GM19463 (cell line): ENCODE measurements around the gene PCBP3.
"Not testable (repeated sequence)": the region's sequence is repeated elsewhere in the genome, so short reads cannot be mapped to it uniquely, and the experiment has no call there.

Experiments used
- ATAC-seq: cut with Tn5 transposase; IDR thresholded peaks from one replicate; pipeline ENCODE4 v1.9.1; 2021; ENCODE audit warnings: mild to moderate bottlenecking, moderate library complexity; ENCODE audit not compliant: unreplicated experiment

PCBP3 gene

DNA sequence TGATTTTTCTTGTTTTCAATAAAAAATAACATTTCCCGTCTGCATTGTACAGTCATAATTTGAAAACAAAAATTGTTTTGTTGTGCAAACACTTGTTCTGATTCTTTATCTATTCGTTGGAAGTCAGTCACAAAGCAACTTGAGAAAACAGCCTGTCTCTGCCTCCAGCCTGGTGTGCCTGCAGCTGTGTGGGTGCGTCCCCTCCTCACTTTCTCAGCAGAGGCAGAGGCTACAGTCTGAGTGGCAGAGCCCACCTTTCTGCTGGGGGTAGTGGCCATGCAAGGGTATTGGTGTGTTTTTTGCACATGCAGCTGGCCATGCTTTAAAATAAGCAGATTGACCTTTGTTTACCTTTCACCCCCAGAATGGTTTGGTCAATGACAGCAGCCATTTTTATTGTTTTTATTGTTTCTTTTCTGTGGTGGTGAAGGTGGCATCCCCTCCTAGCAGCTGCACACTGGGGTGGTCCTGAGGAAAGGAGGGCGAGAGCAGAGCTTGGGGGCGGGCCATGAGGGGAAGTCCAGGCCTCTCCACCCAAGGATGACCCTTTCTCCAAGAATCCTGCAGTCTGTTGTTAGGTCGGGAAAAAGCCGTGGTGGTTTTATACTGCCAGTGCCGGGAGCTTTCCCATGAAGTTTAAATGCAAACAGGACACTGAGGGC, 159.6 kb downstream of the PCBP3 start:
- ATAC-seq: no peak

DNA sequence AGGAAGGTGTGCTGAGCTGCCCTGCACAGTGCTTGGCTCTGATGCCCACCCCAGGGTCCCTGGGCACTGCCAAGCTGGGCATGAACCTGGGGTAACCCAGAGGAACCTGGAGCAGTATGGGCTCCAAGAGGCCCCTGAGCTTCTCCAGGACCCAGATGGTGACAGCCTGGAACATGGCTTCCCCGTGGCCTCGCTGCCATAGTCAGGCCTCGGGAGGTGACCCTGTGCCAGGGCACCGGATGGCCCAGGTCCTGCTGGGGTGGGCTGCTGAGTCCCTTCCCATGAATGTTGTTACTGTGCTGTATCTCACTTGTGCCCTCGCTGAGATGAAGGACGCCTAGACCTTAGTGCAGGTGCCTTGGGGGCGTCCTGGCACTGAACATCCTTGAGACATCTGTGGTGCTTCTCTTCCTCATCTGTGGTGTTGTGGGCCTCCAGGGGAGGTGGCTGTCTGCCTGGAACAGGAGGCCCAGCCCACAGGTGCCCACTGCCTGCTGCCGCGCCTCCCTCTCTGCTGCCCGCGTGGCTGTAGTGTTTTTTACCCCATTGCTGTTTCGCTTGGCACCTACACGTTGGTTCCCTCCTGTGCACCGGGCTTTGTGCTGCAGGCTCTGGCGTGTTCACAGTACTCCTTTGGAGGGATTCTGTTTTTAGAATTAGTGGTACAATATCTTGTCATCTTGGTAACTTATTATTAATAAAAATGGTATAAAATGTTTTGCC, 160.3 kb downstream of the PCBP3 start:
- ATAC-seq: no peak

DNA sequence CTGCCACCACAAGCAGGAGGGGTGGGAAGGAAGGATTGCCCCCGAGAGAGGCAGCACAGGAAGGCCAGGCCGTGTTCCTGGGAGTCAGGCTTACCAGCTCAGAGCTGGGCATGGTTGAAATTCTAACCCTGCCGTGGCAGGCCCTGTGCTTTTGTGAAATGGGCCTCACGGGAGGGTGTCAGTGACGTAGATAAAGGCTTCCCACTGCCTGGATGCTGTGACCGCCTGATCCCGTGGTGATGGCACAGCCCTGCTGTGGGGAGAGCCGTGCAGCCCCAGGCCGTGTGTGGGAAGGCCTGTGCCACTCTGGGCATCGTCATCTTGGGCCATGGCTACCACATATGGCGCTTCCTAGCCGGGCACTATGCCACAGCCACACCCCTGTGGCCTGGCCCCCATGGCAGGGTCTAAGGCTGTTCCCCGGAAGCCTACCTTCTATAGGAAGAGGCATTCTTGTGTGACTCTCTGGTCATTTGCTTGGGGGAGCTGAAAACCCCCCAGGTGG, 161.3 kb downstream of the PCBP3 start:
- no peak for ATAC-seq

DNA sequence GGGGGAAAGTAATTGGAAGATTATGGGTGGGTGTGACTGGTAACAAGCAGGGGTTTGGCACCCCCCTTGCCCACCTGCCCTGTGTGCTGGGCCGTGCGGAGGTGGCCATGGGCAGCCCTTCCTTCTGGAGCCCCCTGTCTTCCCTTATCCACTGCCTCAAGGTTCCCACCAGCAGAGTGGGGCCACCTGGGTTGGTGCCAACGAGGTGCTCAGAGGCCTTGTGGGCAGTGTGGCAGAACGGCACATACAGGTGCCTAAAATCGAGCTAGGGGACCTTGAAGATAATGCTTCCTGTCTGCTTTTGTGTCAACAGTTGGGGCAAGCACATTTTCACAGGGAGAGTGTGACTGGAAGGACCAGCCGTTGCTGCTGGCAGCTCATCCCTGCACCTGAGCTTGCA, 161.8 kb downstream of the PCBP3 start:
- ATAC-seq: no peak

DNA sequence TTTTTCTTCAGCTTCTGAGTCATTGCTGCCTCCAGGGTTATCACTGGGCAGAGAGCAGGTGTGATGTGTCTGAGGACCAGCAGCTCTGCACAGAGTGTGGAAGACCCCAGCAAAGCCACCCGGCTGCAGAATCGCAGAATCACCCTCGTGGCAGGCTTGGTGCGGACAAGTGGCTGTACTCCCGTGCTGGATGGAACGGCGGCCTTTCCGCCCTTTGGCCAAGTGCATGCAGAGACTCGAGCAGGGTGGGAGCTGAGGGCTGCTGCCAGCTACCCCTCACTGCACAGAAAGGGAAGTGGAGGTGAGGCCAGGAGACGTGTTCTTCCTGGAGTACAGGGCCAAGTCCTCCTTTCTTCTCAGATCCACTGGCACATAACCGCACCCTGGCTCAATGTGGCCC, 162.5 kb downstream of the PCBP3 start:
- ATAC-seq: no peak

DNA sequence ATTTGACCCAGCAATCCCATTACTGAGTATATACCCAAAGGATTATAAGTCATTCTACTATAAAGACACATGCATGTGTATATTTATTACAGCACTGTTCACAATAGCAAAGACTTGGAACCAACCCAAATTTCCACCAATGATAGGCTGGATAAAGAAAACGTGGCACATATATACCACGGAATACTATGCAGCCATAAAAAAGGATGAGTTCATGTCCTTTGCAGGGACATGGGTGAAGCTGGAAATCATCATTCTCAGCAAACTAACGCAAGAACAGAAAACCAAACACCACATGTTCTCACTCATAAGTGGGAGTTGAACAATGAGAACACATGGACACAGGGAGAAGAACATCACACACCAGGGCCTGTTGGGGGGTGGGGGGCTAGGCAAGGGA, 165.1 kb downstream of the PCBP3 start:
- ATAC-seq: not testable (repeated sequence)

DNA sequence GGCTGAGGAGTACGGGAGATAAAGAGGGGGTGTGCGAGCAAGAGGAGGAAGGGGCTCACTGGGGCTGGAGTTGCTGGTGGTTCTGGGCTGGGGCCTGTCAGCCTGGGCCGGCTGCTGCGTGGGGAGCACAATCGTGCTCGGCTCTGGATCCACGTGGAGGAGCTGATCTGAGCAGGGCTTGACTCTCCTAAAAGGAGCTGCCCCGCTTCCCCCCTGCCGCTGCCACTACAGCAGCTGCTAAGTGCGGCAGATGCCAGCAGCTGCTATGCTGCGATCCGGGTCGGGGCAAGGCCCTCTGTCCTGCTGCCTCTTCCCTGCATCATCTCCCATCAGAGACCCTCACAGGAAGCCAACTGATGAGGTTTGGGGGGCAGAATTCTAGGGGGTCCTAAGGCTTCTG, 165.9 kb downstream of the PCBP3 start:
- ATAC-seq: no peak

DNA sequence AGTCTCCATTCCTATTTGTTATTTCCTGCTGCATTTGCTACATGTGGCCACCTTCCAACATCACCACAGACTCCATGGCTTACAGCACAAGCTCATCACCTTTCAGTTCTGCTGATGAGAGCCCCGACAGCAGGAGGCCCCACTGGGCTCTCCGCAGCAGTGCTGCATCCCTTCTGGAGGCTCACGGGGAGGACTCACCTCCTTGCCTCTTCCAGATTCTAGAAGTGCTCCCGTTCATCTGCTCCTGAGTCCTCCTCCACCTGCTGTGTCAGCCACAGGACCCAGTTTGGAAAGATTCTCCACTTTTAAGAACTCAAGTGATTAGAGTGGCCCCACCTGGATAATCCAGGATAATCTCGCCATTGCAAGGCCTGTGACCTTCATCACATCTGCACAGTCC, 167.6 kb downstream of the PCBP3 start:
- ATAC-seq: no peak

DNA sequence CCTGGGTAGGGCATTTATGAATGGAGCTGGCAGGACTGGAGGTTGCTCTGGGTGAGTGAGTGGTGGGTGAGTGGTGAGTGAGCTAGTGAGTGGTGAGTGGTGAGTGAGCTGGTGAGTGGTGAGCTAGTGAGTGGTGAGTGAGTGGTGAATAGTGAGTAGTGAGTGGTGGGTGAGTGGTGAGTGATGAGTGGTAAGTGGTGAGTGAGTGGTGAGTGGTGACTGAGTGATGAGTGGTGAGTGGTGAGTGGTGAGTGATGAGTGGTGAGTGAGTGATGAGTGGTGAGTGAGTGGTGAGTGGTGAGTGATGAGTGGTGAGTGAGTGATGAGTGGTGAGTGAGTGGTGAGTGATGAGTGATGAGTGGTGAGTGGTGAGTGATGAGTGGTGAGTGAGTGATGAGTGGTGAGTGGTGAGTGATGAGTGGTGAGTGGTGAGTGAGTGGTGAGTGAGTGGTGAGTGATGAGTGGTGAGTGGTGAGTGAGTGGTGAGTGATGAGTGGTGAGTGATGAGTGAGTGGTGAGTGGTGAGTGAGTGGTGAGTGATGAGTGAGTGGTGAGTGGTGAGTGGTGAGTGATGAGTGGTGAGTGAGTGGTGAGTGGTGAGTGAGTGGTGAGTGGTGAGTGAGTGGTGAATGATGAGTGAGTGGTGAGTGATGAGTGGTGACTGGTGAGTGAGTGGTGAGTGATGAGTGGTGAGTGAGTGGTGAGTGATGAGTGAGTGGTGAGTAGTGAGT, 170.8 kb downstream of the PCBP3 start:
- ATAC-seq: not testable (repeated sequence)

DNA sequence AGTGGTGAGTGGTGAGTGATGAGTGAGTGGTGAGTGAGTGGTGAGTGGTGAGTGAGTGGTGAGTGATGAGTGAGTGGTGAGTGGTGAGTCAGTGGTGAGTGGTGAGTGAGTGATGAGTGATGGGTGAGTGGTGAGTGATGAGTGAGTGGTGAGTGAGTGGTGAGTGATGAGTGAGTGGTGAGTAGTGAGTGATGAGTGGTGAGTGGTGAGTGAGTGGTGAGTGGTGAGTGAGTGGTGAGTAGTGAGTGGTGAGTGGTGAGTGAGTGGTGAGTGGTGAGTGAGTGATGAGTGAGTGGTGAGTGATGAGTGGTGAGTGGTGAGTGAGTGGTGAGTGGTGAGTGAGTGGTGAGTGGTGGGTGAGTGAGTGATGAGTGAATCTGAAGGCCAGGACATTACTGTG, 172.3 kb downstream of the PCBP3 start:
- not testable (repeated sequence) for ATAC-seq

DNA sequence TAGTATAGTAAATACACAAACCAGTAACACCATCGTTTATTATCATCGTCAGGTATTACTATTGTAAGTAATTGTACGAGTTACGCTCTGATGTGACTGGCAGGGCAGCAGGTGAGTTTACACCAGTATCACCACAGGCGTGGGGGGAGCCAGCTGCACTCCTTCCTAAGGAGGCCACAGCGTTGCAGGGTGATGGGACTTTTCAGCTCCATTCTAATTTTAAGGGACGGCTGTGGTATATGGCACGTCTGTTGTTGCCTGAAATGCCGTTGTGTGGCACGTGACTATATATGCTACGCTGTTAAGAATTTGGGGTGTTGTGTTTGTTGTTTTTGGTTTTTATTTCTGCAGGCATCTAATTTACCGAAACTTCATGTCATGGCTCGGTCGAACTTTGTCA, 173.3 kb downstream of the PCBP3 start:
- no peak for ATAC-seq

DNA sequence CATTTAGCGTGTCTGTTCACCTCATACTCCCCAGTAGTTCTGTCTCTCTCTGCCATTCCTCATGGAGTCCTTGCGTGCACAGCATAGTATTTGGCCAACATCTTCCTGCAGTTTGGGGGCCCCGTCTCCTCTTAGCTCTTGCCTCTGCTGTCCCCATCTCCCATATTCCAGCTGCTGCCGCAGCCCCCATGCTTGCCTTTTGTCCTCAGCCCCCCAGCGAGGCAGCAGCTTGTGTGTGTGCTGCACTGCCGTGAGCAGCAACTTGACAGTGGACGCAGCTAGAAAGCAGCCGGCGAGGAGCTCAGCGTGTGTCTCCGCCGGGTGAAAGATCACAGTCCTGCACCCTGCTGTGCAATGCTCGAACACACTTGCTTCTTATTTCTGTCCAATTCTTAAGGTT, 173.8 kb downstream of the PCBP3 start:
- no peak for ATAC-seq

DNA sequence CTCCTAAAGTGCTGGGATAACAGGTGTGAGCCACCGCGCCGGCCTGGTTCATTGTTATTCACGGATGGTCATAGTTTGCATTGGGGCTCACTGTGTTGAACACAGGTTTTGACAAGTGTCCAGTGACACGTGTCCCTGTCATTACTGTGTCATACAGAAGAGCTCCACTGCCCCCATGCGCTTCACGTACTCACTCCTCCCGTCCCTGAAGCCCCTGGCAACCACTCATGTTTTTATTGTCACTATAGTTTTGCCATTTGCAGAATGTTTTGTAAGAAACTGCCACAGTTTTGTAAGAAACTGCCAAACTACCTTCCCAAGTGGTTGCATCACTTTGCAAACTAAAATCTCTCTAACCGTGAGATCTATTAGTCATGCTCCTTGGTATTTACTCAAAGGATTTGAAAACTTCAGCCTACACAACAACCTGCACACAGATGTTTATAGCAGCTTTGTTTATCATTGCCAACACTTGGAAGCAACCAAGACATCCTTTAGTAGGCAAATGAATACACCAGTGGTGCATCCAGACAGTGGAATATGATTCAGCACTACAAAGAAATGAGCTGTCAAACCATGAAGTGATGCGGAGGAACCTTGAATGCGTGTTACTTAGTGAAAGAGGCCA, 174.9 kb downstream of the PCBP3 start:
- ATAC-seq: peak; percentile 33

DNA sequence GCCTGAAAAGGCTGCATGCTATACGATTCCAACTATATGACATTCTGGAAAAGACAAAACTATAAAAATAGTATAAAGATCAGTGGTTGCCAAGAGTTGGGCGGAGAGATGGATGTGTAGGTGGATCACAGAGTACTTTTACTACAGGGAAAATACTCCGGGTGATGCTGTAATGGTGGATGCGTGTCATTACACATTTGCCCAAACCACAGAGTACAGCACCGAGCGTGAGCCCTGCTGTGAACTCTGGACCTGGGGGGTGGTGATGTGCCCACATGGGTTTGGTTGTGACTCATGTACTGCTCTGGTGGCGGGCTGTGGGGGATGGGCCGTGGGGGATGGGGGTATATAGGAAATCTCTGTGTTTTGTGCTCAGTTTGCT, 175.4 kb downstream of the PCBP3 start:
- peak; percentile 51 for ATAC-seq

DNA sequence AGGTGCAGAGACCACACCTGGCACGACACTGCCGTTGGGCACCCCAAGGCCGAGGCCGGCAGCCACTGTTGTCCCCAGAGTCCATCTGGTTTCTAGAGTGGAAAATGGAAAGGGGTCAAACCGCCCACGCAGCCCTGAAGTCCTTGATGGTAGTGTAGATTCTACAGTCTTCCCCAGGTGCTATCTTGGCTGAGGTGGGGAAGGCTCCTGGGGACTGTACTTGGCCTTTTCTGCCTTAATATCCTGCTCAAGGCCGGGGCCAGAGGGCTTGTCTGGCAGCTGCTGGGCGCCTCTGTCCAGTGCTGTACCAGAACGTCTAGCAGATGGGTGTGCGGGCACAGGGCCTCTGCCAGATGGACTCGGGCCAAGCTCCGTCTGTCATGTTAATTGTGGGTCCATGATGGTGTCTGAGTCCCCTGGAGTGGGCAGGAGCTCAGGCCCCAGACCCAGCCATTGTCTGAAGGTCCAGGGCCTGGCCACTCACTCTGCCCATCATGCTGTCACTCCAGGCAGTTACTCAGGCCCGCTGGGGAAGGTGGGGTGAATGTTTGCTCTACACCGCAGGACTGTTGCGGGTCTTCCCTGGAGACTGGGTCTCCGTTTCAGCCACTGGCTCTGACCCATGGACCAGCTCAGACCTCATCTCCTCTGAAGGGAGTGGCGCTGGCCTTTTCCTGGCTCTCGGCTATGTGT, 176.1 kb downstream of the PCBP3 start:
- no peak for ATAC-seq

DNA sequence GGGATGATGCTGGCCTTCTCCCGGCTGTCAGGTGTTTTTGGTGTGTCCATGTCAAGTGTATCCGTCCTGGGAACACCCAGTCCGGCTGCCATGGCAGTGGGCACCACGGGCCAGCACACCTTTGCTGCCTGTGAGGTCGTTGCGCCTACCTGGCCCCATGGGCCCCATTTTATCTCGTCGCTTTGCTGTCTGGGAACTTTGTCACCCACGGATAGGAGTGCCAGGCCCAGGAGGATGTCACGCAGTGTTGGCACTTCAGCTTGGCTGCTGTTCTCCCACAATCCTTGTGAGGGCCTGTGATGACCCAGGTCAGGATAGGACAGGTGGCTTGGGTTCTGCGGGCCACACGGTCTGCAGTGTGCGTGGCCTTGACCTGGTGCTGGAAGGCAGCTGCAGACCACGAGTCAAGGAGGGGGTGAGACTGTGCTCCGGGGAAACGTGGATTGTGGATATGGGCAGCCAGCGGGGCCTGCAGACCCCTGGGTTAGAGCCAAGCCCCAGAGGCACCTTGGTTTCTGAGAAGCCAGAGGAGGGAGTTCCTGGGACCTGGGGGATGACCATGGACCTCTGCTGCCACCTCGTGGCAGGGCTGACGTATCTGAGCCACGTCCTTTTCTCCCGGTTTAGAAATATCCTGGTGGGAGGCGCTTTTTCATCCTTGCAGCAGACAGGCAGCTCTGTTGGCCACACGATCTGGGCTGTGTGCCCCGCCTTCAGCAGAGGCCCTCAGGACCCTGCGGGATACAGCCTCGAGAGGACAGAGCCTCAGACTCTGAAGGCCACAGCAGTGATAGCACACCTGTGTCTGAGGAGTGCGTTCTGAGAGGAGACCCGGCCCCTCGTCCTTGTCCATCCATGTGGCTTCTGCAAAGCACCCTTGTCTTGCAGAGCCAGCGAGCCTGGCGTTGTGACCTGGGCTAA, 176.9 kb downstream of the PCBP3 start:
- no peak for ATAC-seq

DNA sequence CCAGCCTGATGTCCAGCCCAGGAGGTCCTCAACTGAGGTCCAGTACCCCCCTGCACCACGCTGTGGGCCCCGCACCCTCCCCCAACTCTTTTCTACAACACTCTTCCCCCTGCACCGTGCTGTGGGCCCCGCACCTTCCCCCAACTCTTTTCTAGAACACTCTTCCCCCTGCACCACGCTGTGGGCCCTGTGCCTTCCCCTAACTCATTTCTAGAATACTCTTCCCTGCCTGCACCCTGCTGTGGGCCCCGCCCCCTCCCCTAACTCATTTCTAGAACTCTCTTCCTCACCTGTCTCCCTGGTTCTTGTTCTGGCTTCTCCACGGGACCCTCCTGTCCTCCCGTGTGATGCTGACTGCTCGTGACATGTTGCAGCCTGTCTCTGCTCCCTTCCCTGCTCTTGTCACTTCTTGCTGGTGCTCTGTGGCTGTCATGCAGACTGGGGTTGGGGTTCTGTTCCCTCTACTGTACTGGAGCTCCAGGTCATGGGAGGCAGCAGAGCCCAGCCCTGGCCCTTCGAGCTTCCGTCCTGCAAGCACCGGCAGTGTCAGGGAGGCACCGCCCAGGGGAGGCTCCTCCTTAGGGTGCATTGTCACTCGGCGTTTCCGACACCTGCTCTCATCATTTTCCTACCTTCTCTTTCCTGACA, 177.9 kb downstream of the PCBP3 start:
- ATAC-seq: no peak

DNA sequence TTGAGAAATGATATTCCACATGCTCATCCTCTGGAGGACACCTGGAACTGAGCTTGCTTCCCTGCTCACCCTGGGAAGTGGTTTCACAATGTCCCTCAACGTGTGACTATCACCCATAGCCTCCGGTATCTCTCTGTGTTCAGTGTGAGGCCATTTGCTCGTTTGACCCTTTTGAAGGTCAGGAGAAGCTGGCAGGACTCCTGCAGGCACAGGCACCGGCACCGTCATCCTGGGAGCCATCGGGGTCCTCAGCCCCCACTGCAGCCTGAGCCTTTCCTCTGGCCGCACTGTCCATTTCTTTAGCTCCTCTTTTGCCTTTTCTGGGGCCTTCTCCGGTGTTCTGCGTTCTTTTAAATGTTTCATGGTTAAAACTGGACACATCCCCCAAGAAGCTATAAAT, 178.5 kb downstream of the PCBP3 start:
- no peak for ATAC-seq

DNA sequence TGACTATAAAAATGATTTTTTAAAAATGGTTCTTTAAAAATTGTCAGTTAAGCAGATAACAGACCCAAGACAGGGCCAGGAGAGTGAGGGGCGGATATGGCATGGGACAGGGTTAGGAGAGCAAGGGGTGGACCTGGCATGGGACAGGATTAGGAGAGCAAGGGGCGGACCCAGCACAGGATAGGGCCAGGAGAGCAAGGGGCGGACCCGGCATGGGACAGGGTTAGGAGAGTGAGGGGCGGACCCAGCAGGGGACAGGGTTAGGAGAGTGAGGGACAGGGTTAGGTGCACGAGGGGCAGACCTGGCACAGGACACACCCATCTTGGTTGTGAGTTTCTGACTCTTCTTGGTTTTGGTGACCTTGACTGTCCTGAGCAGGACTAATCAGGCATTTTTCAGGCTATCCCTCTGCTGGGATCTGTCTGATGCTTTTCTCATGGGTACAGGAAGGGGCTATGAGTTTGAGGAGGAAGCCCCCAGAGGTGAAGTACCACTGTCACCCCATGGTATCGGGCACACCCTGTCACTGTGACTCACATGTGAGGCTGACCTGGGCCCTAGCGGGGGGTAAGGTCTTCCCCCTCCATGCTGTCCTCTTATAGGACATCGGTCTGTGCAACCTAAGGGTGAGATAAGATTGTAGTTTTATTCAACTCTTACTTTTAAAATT, 179.0 kb downstream of the PCBP3 start:
- ATAC-seq: no peak
